A549 (cell line): Measurements from ENCODE around the gene GMDS. TPM values are rescaled to one million over a fixed set of nuclear protein-coding genes. Genes with fewer than 3 reads are reported as not detected.

Experiments
- ATAC-seq, 2 experiments: fragments of 200-7000 bp in 1 of 2; fragments of >200 bp in 1 of 2; cut with Nextera tagmentation in 1 of 2; cut with Tn5 transposase in 1 of 2; 3 replicates each; pipeline versions ENCODE4 v1.8.0 to v1.9.1; 2018 to 2020; ENCODE audit warnings: mild to moderate bottlenecking in 1 of 2, moderate library complexity in 1 of 2
- CTCF ChIA-PET: fragments of 300-600 bp; sonication (Branson Sonifier 250); formaldehyde crosslinking; extraction: SDS; loops from one replicate; lab custom pipeline; 2021; ENCODE audit warnings: antibody characterized with exemption, inconsistent platforms; lab: Yijun Ruan, JAX
- POLR2A ChIA-PET: fragments of 350-600 bp; formaldehyde crosslinking; extraction: SDS; loops from one replicate; lab custom pipeline; 2021; ENCODE audit warnings: antibody characterized with exemption, inconsistent platforms; lab: Yijun Ruan, JAX
- DNase-seq, 2 experiments: peaks; one replicate each; pipeline versions ENCODE4 v3.0.0 to v3.0.0-alpha.2; 2011 to 2016; ENCODE audit warnings: low read depth in 1 of 2, low spot score in 1 of 2
- FAIRE-seq: peaks from 2 replicates; lab custom pipeline; 2011; peaks lifted over from hg19 to GRCh38; lab: Jason Lieb, UNC
- H3K27ac ChIP-seq, 2 experiments: fragments of >200 bp; sonication (Bioruptor Twin); formaldehyde crosslinking; 3 replicates each; pipeline ENCODE4 v1.5.1; 2016 to 2017
- H3K4me1 ChIP-seq: fragments of >200 bp; sonication (Bioruptor Twin); formaldehyde crosslinking; 3 replicates; pipeline ENCODE4 v1.6.1; 2016
- H3K4me2 ChIP-seq: fragments of >200 bp; sonication (Bioruptor Twin); formaldehyde crosslinking; 3 replicates; pipeline ENCODE4 v1.6.1; 2016
- H3K4me3 ChIP-seq: fragments of >200 bp; sonication (Bioruptor Twin); formaldehyde crosslinking; 3 replicates; pipeline ENCODE4 v1.5.1; 2016
- H3K9me3 ChIP-seq: fragments of >200 bp; sonication (Bioruptor Twin); formaldehyde crosslinking; 3 replicates; pipeline ENCODE4 v1.6.1; 2016
- BHLHE40 ChIP-seq: IDR thresholded peaks from 2 replicates; pipeline ENCODE4 v1.6.1; 2012; ENCODE audit warnings: low read depth, low read length, inconsistent platforms
- CBX2 ChIP-seq: fragments of 200-600 bp; sonication (generic); IDR thresholded peaks from 2 replicates; pipeline ENCODE4 v1.6.1; 2016; ENCODE audit warnings: low read depth, mild to moderate bottlenecking, borderline replicate concordance
- CBX8 ChIP-seq: fragments of 200-600 bp; sonication (generic); IDR thresholded peaks from 2 replicates; pipeline ENCODE4 v1.6.1; 2016
- CEBPB ChIP-seq, 2 experiments: fragments of >200 bp in 1 of 2; sonication (Bioruptor Twin) in 1 of 2; formaldehyde crosslinking in 1 of 2; IDR thresholded peaks; 2 replicates each; pipeline ENCODE4 v1.6.1; 2012 to 2016
- EHMT2 ChIP-seq: fragments of 200-600 bp; sonication (generic); IDR thresholded peaks from 2 replicates; pipeline ENCODE4 v1.6.1; 2016; ENCODE audit warnings: antibody characterized with exemption, low read depth, mild to moderate bottlenecking, moderate library complexity
- ELK1 ChIP-seq: fragments of 150-350 bp; IDR thresholded peaks from 2 replicates; pipeline ENCODE4 v1.6.1; 2014; ENCODE audit warnings: low read depth, mild to moderate bottlenecking, low read length
- FOSB ChIP-seq: fragments of 250-450 bp; sonication (Bioruptor Pico); IDR thresholded peaks from 2 replicates; pipeline ENCODE4 v1.5.0; 2020; ENCODE audit warnings: mild to moderate bottlenecking, moderate library complexity
- FOXS1 ChIP-seq: fragments of 250-450 bp; sonication (Bioruptor Pico); IDR thresholded peaks from 2 replicates; pipeline ENCODE4 v1.5.0; 2020; ENCODE audit warnings: mild to moderate bottlenecking, moderate library complexity
- HES2 ChIP-seq: fragments of >200 bp; sonication (Bioruptor Twin); formaldehyde crosslinking; IDR thresholded peaks from 2 replicates; pipeline ENCODE4 v1.6.1; 2016
- JUN ChIP-seq, 2 experiments: fragments of >200 bp; sonication (Bioruptor Twin); formaldehyde crosslinking; IDR thresholded peaks; 2 replicates in 1 of 2; 3 replicates in 1 of 2; pipeline ENCODE4 v1.6.1; 2016 to 2017
- JUNB ChIP-seq: fragments of >200 bp; sonication (Bioruptor Twin); formaldehyde crosslinking; IDR thresholded peaks from 2 replicates; pipeline ENCODE4 v1.6.1; 2016
- KDM1A ChIP-seq: fragments of 200-600 bp; sonication (generic); IDR thresholded peaks from 2 replicates; pipeline ENCODE4 v1.6.1; 2016; ENCODE audit warnings: low read depth, mild to moderate bottlenecking
- KDM5A ChIP-seq: fragments of 200-600 bp; sonication (generic); IDR thresholded peaks from 2 replicates; pipeline ENCODE4 v1.6.1; 2016; ENCODE audit warnings: antibody characterized with exemption, mild to moderate bottlenecking
- MAFK ChIP-seq: fragments of 450-650 bp; IDR thresholded peaks from 2 replicates; pipeline ENCODE4 v1.6.1; 2014; ENCODE audit not compliant: partially characterized antibody
- NFE2L2 ChIP-seq: fragments of 150-350 bp; conservative IDR thresholded peaks from 2 replicates; pipeline ENCODE4 v1.6.1; 2014; ENCODE audit warnings: low read length
- NPAS2 ChIP-seq: fragments of 250-450 bp; sonication (Bioruptor Pico); IDR thresholded peaks from 2 replicates; pipeline ENCODE4 v1.8.0; 2022; ENCODE audit warnings: mild to moderate bottlenecking, moderate library complexity, borderline replicate concordance
- PBX3 ChIP-seq: IDR thresholded peaks from 2 replicates; pipeline ENCODE4 v1.6.1; 2012
- RARB ChIP-seq: fragments of 250-450 bp; sonication (Bioruptor Pico); IDR thresholded peaks from 2 replicates; pipeline ENCODE4 v1.8.0; 2021; ENCODE audit warnings: mild to moderate bottlenecking, moderate library complexity
- RFX5 ChIP-seq: fragments of 450-650 bp; IDR thresholded peaks from 2 replicates; pipeline ENCODE4 v1.7.1; 2014; ENCODE audit warnings: antibody characterized with exemption, mild to moderate bottlenecking, moderate library complexity
- RNF2 ChIP-seq: fragments of 200-600 bp; sonication (generic); IDR thresholded peaks from 2 replicates; pipeline ENCODE4 v1.6.1; 2016; ENCODE audit warnings: low read depth, mild to moderate bottlenecking, antibody characterized with exemption, moderate library complexity, borderline replicate concordance
- SMC3 ChIP-seq: fragments of >200 bp; sonication (Bioruptor Twin); formaldehyde crosslinking; IDR thresholded peaks from 3 replicates; pipeline ENCODE4 v1.6.1; 2018; ENCODE audit warnings: inconsistent platforms
- SREBF2 ChIP-seq: fragments of 450-650 bp; IDR thresholded peaks from 2 replicates; pipeline ENCODE4 v1.6.1; 2014; ENCODE audit warnings: mild to moderate bottlenecking, moderate library complexity
- TFCP2L1 ChIP-seq: fragments of 250-450 bp; sonication (Bioruptor Pico); IDR thresholded peaks from 2 replicates; pipeline ENCODE4 v1.5.0; 2021; ENCODE audit warnings: mild to moderate bottlenecking
- ZC3H11A ChIP-seq: fragments of 450-650 bp; IDR thresholded peaks from 2 replicates; pipeline ENCODE4 v1.6.1; 2014; ENCODE audit warnings: antibody characterized with exemption, mild to moderate bottlenecking
- ZFP36 ChIP-seq: fragments of 450-650 bp; IDR thresholded peaks from 2 replicates; pipeline ENCODE4 v1.6.1; 2014; ENCODE audit warnings: borderline replicate concordance; ENCODE audit not compliant: partially characterized antibody
- ZNF302 ChIP-seq: fragments of 250-450 bp; sonication (Bioruptor Pico); IDR thresholded peaks from 2 replicates; pipeline ENCODE4 v1.9.0; 2021; ENCODE audit warnings: inconsistent platforms, mild to moderate bottlenecking, moderate library complexity
- ZSCAN20 ChIP-seq: fragments of 250-450 bp; sonication (Bioruptor Pico); IDR thresholded peaks from 2 replicates; pipeline ENCODE4 v1.8.0; 2022; ENCODE audit warnings: mild to moderate bottlenecking, moderate library complexity
- WGBS: methylation state at CpG from one replicate; pipeline ENCODE4 v1.1.6; 2017; ENCODE audit errors: missing lambda C conversion rate; 5-methylcytosine and 5-hydroxymethylcytosine counted together
- polyA plus RNA-seq, 4 experiments: library from polyadenylated mRNA; depleted of rRNA in 3 of 4; stranded (reverse); fragments of >200 nt; fragmentation: RNase III in 1 of 4; extraction: RNeasy Plus Mini Kit Qiagen cat#74134 plus additional on column Dnase treatment in 1 of 4; gene quantifications; 2 replicates in 3 of 4; 3 replicates in 1 of 4; pipeline ENCODE4 v1.2.3, GENCODE V29; 2011 to 2017
- TF ChIP-seq, protein P1 (sequence below): IDR thresholded peaks from 2 replicates; pipeline ENCODE4 v1.6.1; 2012

The GMDS gene
- polyA plus RNA-seq, 2 of the 4 experiments (the other 2 are of a cell fraction), result 9.9 to 12.4 TPM

- H3K4me2 ChIP-seq, result no peak overlapping the region
- H3K4me1 ChIP-seq, result no peaks in the 10 kb centered on the region
- ChIA-PET POLR2A (no interaction called here), CTCF (no interaction called here)
- FAIRE-seq (no peak), ATAC-seq (no peak), DNase-seq (no peak)
- 68% methylated on average over 5 of the region's 5 CpGs for WGBS
- H3K4me3 ChIP-seq, result no peak overlapping the region
- H3K27ac ChIP-seq, result no peak overlapping the region
- H3K9me3 ChIP-seq, result no peaks in the 10 kb centered on the region
- no peak for TF ChIP-seq KDM1A
- no peak for TF ChIP-seq HES2
- no peak for TF ChIP-seq CBX8
- no peak for TF ChIP-seq ZSCAN20 (CRISPR knock-in tag)
- no peak for TF ChIP-seq CEBPB (IDR thresholded peaks at IDR 0.05)
- no peak for TF ChIP-seq RFX5
- TF ChIP-seq ZFP36, result no peak
- TF ChIP-seq JUN (IDR thresholded peaks at IDR 0.05), result no peak
- no peak for TF ChIP-seq SREBF2
- TF ChIP-seq RNF2, result no peak
- no peak for TF ChIP-seq RARB
- TF ChIP-seq SMC3, result no peak
- no peak for TF ChIP-seq CBX2
- no peak for TF ChIP-seq ZC3H11A
- no peak for TF ChIP-seq EHMT2
- TF ChIP-seq FOXS1 (CRISPR knock-in tag), result no peak
Measured at GRCh38 chr6:1747531-1747930, 497.9 kb downstream of the GMDS start.

DNA sequence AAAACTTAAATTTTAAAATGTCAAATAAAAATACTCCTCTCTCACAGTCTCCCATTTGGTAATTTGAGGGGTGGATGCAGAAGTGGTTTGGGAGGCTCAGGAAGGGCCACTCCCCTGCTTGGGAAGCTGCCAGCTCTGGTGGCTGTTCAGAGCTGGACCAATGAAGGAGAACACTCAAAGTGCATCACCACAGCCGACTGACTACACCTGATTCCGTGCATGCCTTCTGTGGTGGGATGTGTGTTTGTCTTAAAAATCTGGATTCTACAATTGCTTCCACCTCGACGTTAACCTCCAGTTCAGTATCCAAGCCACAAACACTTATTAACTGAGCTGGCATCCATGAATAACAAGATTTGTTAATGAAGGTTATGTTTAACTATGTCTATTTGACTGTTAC lies 498.4 kb downstream of the GMDS start:
- ATAC-seq (no peak), FAIRE-seq (no peak), DNase-seq (no peak)
- 91% methylated on average over 4 of the region's 4 CpGs for WGBS
- ChIA-PET CTCF (no interaction called here), POLR2A (no interaction called here)
- TF ChIP-seq FOSB (CRISPR knock-in tag) (no peak), RNF2 (no peak), FOXS1 (CRISPR knock-in tag) (no peak), PBX3 (no peak), CBX2 (no peak), NPAS2 (CRISPR knock-in tag) (no peak), JUNB (no peak), KDM1A (no peak), KDM5A (no peak), ZNF302 (CRISPR knock-in tag) (no peak), ELK1 (no peak), RFX5 (no peak)
- TF ChIP-seq, protein P1, sequence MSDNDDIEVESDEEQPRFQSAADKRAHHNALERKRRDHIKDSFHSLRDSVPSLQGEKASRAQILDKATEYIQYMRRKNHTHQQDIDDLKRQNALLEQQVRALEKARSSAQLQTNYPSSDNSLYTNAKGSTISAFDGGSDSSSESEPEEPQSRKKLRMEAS, result no peak
- no peak overlapping the region for H3K4me2 ChIP-seq
- no peaks in the 10 kb centered on the region for H3K4me1 ChIP-seq
- H3K9me3 ChIP-seq, result no peaks in the 10 kb centered on the region
- H3K4me3 ChIP-seq, result no peak overlapping the region
- no peak overlapping the region for H3K27ac ChIP-seq

DNA sequence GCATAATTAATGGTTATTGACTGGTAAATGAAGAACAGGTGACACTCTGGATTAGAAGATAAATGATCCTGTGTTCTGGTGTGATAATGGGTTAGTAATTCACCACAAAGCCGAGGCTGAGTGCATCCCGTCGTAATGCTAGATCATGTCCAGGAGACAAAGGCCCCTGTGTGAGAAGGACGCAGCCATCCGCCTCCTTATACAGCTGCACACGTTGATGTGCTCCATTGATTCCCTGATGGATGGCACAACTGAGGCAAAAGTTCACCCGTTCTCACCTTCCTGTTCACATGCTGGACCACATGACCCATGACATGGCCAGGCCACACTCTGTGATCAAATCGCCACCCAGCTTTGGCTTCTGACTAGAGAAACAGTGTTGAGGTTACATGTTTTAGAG lies 499.6 kb downstream of the GMDS start:
- ATAC-seq (no peak), DNase-seq (no peak), FAIRE-seq (no peak)
- Histone ChIP-seq H3K4me2 (no peak overlapping the region), H3K4me3 (no peak overlapping the region), H3K27ac (no peak overlapping the region), H3K9me3 (no peaks in the 10 kb centered on the region), H3K4me1 (no peaks in the 10 kb centered on the region)
- CTCF ChIA-PET, result no interaction called here
- no peak for TF ChIP-seq ELK1
- TF ChIP-seq TFCP2L1 (CRISPR knock-in tag), result no peak
- no peak for TF ChIP-seq BHLHE40
- no peak for TF ChIP-seq MAFK
- TF ChIP-seq NFE2L2, result no peak
- TF ChIP-seq EHMT2, result no peak
- POLR2A ChIA-PET, result no interaction called here
- 82% methylated on average over 7 of the region's 8 CpGs for WGBS
